Cardiac septum (tissue), 1 donor: Measurements from ENCODE around the gene RPUSD4. TPM values are rescaled to one million over a fixed set of nuclear protein-coding genes. Genes with fewer than 3 reads are reported as not detected.

Source experiments
- DNase-seq: peaks from one replicate; pipeline ENCODE4 v3.0.0-alpha.2; 2020; ENCODE audit warnings: low spot score
- intact Hi-C: fragments of 100-400 bp; cut with DNase I; formaldehyde crosslinking; loops from one replicate; pipeline ENCODE4 v1.14.0; 2022
- total RNA-seq: library from RNA; stranded (reverse); fragmentation: NEBNext Ultra II Directional; extraction: Animal tissue kit (Norgen Biotek cat#: 25700); gene quantifications from one replicate; pipeline ENCODE4 v1.2.1, GENCODE V29; 2021
- donor health status: DM: no; HTN: no; CAD: no.

The RPUSD4 gene
- total RNA-seq, 1 donor from 2014 or later = 32.2 TPM

DNA sequence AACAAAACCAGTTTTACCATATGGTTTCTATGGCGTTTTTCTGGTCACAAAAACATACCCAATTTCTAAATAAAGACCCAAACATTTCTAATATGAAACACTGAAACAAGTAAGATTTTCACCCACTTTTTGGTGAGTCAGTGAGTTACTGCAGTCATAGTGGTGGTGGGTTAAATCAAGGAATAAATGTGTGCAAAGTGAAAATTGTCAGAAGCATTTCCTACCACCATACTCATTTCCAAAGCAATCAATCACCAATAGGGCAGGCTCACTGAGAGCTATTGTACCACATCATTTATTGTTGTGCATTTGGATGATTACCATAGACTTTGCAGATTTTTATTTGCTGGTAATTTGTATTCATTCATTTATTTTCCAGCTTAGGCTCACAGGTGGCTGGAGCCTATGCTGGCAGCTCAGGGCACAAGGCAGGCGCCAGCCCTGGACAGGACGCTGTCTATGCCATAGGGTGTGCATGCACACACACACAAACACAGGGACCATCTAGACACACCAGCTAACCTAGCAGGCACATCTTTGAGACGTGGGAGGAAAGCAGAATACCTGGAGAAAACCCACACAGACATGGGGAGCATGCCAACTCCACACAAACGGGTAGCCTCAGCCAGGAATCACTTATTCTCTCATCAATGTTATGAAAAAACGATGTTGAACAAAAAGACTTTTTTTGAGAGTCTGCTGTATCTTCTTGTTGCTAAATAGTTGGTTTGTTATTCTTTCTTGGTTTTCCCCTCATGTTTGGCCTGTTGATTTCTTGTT is 5.3 kb upstream of the RPUSD4 start:
- intact Hi-C loops = loop anchor here (10.0 kb wide), 1 partner anchor 622 kb away; the partner anchor contains the start of gene STT3A
- DNase-seq = no peak

DNA sequence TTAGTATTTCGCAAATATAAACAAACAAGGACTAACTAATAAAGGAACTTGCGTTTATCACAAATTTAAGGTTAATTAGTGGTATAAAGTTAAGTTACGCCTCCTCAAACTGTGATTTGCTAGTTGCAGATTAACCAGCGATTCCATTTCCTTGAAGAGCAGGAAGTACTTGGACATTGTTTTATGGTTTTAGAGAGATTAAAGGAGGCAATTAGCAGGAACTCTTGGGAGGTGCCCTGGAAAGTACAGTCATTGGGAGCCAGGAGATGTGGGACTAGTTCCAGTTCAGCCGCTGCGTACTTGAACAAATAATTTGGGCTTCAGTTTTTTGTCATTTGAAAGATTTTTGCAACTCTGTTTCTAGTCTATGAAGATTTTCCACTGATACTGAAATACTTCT is 3.4 kb upstream of the RPUSD4 start:
- intact Hi-C loops = loop anchor here (5.0 to 10.0 kb wide), 2 partner anchors 67 to 620 kb away; partner anchors contain the start of genes STT3A and TIRAP

DNA sequence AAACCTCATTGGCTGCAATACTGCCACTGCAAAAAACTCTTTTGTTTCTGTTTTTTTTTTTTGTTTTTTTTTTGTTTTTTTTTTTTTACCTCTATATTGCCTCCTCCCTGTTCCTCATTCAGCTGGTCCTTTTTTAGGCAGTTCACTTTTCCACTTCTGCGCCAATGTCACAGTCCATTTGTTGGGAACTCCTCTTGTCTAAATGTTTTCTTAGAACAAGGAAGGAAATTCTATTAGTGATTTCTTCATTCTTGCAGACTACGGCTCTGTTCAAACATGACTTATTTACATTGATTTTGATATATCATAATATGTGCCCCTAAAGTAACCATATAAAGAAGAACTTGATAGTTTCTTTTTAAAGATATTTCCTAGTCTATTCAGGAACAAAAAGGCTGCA is 3.0 kb upstream of the RPUSD4 start:
- intact Hi-C loops = loop anchor here (5.0 to 10.0 kb wide), 2 partner anchors 68 to 620 kb away; partner anchors contain the start of genes STT3A and TIRAP
- no peak for DNase-seq

More for the DNA sequence above, 3.4 kb upstream of the RPUSD4 start:
- DNase-seq = no peak

DNA sequence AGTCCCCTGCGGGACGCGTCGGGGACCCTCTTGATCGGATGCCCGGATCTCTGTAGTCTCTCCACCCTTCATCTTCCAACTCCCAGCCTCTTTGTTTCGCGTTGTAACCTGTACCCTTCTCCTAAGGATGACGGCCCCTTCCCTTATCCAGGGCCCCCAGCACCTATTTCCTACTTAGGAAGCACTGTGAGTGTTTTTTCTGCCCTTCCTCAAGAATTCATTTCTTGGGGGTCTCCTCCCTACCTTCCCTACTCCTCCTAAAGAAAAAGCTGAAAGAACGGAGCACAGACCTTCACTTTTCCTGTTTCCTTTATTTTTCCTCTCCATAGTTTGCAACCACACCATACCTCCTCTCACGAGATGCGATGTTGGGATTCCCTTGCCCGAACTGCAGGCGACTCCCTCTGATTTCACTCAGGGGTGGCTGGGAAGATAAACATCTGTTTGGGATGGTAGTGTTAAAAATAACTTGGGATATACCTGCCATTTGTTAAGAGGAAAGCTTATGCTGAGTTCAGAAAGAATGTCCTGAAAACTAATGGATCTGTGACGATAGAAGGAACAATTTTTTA is 725 bp upstream of the RPUSD4 start:
- DNase-seq = no peak
- intact Hi-C loops = loop anchor here (5.0 to 10.0 kb wide), 2 partner anchors 70 to 617 kb away; partner anchors contain the start of genes STT3A and TIRAP

DNA sequence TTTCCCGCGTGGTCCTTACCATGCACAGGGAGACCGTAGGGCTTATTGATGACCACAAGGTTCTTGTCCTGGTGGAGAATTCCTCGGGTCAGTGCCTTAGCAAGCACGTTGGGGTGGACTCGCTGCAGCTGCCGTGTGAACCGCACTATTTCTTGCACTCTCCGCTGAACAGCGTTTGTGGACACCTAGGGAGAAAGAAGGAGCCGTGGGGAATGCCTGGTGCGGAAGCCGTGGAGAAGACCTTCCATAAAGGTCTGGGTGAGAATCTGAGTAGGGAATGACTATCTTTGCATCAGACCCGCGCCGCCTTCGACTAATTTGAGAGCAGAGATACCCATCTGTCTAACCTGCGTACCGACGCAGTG is 597 bp downstream of the RPUSD4 start:
- intact Hi-C loops = loop anchor here (1.0 to 10.0 kb wide), 3 partner anchors 57 to 616 kb away; partner anchors contain the start of genes SRPRA, STT3A and TIRAP
- DNase-seq = no peak

DNA sequence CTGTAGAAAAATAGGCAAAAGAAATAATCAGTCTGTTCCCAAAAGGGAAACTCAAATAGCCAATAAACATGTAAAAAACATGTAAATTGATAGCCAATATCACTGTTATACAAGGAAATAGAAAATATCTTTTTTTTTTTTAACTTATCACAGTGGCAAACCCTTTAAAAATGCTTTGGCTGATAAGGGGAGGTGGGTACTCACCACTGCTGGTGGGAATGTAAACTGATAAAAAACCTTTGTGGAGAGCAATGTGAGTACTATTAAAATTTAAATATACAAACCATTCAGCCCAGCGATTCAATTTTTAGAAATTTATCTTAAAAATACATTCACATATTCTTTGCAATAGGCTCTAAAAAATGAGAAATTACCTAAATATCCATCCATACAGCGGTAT is 3.6 kb downstream of the RPUSD4 start:
- no peak for DNase-seq
- intact Hi-C loops = no loop called here

DNA sequence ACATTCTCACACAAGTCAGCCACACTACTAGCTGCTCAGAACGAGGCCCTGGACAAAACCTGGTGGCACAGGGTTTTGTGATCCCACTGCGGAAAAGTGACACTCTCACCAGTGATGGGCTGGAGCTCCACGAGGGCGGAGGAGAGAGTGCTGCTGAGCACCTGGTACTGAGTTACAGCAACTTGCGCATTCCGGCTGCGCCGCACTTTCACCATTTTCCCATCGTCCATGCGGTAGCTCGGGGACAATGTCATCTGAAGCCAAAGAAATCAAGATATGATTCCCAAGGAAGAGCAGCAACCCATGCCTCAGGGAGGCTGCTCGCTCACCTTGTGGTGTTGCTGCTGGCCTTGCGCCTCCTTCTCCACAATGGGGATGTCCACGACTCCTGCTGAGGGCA is 6.1 kb downstream of the RPUSD4 start:
- intact Hi-C loops = no loop called here
- DNase-seq = no peak

DNA sequence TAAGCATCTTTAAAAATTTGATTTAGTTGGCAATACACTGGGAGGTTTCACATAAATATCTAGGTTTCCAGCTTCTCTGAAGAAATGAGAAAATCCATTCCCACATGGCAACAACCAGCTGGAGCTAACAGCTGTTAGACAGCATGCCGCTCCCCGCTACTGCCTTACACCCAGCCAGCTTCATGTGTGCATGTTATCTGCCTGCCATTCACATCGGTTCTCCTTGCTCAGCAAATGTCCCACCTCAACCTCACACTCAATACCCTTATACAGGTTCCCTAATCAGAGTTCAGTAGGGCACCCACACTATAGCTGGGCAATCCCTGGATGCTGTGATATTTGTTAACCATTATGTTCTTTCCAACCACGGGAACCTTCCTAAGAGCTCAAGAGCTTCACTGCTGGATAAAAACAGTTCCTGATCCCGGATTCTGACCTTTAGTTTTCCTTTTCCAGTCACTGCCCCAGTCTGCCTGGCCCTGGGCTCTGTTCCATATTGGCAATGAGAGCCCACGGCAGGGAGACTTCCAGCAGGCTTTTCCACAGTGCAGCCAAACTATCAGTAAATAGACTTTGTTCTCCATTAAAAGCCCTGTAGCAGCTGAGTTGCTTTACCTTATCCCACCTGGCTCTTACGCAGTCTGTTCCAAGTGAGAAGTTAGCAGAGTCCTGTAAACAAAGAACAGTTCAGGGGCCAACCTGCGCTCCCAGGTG is 8.6 kb downstream of the RPUSD4 start:
- no peak for DNase-seq
- intact Hi-C loops = loop anchor here (5.0 kb wide), 1 partner anchor 91 kb away; no protein-coding TSS in a partner anchor

DNA sequence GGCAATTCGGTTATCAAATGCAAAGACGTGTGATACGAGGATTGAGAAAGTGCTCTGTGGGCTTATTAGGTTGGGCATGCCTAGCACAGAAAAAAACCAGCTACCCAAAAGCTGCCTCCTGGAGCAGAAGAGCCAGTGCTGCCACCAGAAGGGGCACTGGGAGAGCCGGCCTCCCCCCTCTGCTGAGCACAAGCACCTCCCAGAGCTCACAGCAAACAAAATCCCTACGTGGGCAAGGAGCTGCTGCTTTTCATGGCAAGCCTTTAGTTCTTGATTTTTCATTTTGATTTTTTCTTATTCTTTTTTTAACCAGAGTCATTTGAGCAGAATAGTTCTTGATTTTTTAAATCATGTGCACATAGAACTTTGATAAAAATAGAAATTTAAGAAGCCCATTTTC is 12.8 kb downstream of the RPUSD4 start:
- intact Hi-C loops = no loop called here
- DNase-seq = no peak

DNA sequence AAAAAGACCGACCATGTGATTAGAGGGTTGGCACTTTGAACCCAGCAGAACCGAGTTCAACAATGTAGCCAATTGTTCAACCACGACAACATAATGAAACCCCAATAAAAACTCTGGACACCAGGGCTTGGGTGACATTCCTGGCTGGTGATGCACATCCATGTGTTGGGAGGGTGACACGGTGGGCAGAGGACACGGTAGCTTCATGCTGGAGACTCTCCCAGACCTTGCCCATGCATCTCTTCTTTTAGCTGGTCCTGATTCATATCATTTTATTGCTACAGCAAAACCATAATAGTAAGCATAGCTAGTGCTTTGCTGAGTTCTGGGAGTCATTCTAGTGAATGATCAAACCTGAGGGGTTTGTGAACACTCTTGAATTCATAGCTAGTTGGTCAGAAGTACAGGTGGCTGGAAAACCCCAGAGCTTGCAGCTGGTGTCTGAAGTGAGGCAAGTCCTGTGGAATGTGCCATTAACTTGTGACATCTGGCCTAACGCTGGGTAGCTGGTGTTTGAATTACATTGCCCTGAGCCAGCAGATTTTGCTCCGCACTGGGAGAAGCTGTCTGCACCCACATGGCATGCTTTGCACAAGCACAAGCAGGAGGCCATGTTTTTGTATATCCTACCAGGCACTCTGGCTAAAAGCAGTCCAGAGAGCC is 14.0 kb downstream of the RPUSD4 start:
- intact Hi-C loops = no loop called here
- DNase-seq = no peak

DNA sequence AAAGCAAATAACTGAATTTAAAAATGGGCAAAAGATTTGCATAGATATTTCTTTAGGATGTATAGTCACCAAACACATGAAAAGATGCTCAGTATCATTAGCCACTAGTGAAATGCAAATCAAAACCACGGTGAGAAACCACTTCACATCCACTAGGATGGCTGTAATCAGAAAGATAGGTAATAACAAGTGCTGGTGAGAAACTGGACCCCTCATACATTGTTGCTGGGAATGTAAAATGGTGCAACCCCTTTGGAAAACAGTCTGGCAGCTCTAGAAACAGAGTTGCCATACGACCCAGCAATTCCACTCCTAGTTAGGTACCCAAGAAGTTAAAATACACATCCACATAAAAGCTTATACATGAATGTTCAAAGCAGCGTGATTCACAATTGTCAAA is 16.3 kb downstream of the RPUSD4 start:
- intact Hi-C loops = no loop called here
- DNase-seq = no peak

DNA sequence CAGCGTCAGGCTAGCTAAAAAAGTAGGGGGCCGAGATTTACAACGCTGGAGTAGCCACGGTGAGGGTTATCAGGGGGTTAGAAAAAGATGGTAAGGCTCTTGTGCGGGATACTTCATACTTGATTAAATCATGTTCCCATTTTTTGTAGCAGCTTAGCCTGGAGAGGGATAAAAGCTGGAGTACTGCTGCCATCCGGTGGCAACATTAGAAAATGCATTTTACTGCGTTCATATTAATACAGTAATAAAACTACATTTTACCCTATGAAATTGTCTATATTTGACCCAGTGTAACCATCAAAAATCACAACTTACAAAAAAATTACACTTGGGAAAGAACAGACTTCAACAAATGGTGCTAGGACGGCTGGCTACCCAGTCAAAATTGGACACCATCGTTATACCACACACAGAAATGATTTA is 17.3 kb downstream of the RPUSD4 start:
- intact Hi-C loops = loop anchor here (1.0 to 5.0 kb wide), 3 partner anchors 132 to 271 kb away; partner anchors contain the start of gene CDON

DNA sequence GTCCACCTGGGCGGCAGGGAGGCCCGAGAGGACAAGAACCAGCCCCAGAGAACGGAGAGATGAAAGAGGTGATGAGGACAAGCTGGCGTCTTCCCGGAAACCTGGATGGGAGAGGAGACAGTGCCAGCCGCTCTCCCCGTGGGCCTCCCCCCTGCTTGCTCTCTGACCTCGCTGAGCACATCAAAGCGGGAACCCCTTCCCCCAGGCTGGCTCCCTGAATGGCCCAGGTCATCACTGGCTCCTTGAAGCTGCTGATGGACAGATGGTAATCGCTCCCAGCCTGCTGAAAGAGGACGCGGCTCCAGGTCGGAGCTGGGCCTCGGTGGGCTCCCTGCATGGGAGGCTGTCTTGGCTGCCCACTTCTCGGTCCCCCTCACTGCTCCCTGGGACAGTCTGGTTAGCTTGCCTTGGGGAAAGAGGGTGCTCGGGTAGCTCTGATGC is 18.4 kb downstream of the RPUSD4 start:
- DNase-seq = no peak
- intact Hi-C loops = loop anchor here (5.0 kb wide), 2 partner anchors 131 to 251 kb away; partner anchors contain the start of gene CDON

More for the DNA sequence above, 17.3 kb downstream of the RPUSD4 start:
- no peak for DNase-seq

DNA sequence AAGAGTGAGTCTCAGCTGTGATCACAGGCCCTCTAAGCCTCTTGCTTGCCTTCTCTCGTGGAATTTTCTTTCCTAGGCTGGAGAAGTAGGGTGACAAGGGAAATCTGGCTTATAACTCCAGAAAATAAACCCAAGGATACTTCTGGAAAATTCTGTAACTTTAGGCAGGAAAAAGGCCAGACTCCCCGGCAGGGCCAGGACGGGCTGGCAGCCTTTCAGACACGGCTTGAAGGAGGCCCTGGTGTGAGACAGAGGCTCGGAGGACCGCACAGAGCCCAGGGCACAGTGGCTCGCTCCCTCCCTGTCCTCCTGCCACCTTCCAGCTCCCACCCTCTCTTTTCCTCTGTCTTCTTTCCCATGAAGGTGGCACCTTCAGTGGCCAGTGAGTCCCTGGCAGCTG is 19.1 kb downstream of the RPUSD4 start:
- intact Hi-C loops = loop anchor here (5.0 kb wide), 2 partner anchors 130 to 250 kb away; partner anchors contain the start of gene CDON
- DNase-seq = no peak

DNA sequence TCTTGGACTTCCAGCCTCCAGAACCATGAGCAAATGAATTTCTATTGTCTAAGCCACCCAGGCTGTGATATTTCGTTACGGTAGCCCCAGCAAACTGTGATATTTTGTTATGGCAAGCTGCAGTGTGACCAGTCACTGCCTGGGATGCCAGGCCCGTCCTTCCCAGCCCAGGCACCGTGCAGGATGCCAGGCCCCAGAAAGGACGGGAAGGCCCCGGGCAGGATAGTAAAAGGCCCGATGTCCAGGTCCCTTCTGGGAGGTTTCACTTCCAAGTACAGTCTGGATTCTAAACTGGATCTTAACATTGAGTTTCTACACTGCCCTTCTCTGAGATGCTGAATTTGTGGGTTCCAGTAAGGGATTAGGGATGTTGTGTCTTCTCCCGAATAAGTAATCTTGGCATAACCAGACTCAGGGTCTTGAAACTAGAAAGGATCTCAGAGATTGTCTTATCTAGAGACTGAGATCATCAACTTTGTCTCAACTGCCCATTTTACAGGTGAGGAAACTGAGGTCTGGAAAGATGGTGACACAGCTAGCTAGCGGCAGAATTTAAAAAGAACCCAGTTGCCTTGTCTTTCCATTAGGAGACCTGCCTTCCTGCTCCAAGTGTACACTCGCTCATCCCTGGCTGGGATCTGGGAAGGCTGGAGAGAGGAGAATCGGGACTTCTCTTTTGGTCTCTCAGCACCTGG is 19.9 kb downstream of the RPUSD4 start:
- DNase-seq = no peak
- intact Hi-C loops = loop anchor here (5.0 kb wide), 2 partner anchors 129 to 249 kb away; partner anchors contain the start of gene CDON

DNA sequence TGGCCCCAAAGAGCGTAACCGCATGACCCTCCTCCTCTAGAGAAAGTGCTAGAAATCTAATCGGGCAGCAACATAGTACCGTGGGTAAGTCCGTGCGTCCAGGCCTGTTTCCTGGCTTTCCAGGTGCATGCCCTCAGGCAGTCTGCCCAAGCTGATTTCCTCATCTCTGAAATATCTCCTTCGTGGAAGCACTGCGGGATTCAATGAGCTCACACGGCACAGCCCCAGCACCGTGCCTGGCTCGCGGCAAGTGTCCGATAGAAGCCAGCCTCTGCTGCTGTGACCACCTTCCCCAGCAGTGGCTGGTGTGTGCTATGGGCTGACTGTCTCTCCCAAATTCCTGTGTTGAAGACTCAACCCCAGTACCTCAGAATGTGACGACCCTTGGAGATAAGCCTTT is 20.7 kb downstream of the RPUSD4 start:
- intact Hi-C loops = loop anchor here (5.0 kb wide), 2 partner anchors 128 to 248 kb away; partner anchors contain the start of gene CDON
- DNase-seq = no peak

DNA sequence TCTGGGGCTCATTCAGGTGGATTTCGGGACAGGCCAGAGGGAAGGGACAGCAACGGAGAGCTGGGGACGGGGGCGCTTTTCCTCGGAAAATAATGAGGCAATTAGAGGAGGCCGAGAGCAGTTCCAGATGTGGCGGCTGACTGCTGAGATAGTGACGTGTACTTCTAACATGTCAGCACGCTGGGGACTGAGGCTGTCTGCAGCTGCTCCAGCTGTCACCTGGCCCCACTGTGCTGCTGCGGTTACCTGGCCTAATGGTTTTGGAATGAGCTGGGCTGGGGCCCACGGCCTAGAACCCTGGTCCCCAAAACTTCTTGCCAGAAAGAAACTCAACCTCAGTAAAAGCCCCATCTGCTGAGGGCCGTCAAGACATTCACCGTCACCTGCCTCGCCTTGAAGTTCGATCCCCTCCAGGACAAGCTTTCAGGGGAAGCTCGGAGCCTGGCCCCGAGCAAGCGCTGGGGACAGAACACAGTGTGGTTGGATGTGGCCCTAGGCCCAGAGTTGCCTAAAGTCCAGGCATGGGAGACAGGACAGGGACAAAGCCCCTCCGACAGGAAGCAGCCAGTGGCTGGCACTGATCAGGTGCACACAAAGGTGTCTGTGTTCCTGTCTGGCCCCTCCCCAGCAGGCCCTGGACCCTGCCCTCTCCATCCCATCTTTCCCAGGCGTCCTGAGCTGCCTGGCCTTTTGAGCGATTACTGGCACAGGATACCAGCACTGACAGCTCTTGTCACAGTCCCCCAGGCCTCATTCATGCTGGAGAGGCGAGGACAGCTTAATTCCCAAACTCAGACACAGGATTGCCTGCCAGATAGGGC is 22.1 kb downstream of the RPUSD4 start:
- no peak for DNase-seq
- intact Hi-C loops = no loop called here
